ENCODE data around the gene RPP25L. TPM values are rescaled to one million over a fixed set of nuclear protein-coding genes. Genes with fewer than 3 reads are reported as not detected.

Gene RPP25L
- total and polyA plus RNA-seq, 9 of the 15 experiments (the other 6 are each of a cell fraction or from before 2014, with no cell fraction given) = 16.3 to 43.7 (median 29.0) TPM

DNA sequence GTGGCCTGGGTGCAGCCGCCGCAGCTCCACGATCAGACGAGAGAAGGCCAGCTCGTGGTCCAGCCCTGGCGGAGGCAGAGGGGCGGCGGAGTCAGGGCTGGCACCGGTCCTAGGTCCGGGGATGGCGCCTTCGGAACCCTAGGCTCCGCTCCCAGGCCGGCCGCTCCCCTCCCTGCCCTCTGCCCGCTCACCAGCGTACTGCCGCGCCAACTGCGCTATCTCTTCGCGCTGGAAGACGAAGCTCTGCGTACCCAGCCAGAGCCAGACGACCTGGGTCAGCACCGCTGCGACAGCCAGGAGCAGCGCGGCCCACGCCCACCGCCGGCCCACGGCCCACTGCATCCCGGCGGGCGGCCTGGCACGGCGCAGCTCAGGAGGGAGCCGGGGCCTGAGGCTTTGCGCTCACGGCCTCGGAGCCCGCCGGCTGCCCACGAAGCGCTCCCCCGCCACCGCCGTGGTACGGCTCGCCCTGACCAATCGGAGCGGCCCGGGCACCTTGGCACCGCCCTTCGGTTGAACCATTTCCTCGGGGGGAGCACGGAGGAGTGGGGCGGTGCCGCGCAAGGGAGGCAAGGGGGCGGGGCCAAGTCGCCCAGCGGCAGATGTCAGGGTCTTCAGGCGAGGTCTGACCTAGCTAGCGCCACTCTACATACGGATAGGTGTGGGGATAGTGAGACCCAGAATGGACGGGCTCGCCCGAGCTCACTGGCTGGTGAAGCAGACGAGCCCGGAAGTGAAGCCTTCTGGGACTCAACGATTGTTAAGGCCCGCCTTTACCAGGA, 25.6 kb upstream of the RPP25L start, which contains the start of gene SIGMAR1 (continued):
- TF ChIP-seq NFATC3 (IDR thresholded peaks at IDR 0.05) (peak; percentile 89), HNRNPLL (IDR thresholded peaks at IDR 0.05; ENCODE audit: low read depth, low read length, poor library complexity, severe bottlenecking) (peak; percentile 94), POLR2B (IDR thresholded peaks at IDR 0.05; ENCODE audit: low read depth, partially characterized antibody) (no peak), SNIP1 (IDR thresholded peaks at IDR 0.05; ENCODE audit: low read depth) (peak; percentile 23; the same call in 1 of the 2 replicates), TAF15 (IDR thresholded peaks at IDR 0.05; ENCODE audit: low read depth, low read length) (no peak), NR3C1 (CRISPR knock-in tag; IDR thresholded peaks at IDR 0.05) (0 out of 2 replicates have a peak, but pooled peaks have one; percentile 59), BCOR (IDR thresholded peaks at IDR 0.05) (no peak), HNRNPL (IDR thresholded peaks at IDR 0.05; ENCODE audit: low read depth, low read length) (peak; percentile 93), NFYB (IDR thresholded peaks at IDR 0.05; ENCODE audit: extremely low read depth, insufficient read length) (peak; percentile 60), SIN3B (IDR thresholded peaks at IDR 0.05; ENCODE audit: low read depth) (no peak), CHD4 (IDR thresholded peaks at IDR 0.05; ENCODE audit: insufficient read depth, insufficient replicate concordance, low read depth, low read length, poor library complexity, severe bottlenecking) (no peak), JUND (IDR thresholded peaks at IDR 0.05; ENCODE audit: borderline replicate concordance, low read depth, low read length) (peak; percentile 73), JUND (tag; IDR thresholded peaks at IDR 0.05; ENCODE audit: borderline replicate concordance, low read depth, low read length) (no peak), BHLHE40 (IDR thresholded peaks at IDR 0.05; ENCODE audit: low read length) (peak; percentile 76), XRCC5 (IDR thresholded peaks at IDR 0.05; ENCODE audit: low read depth, low read length) (no peak), C11orf30 (IDR thresholded peaks at IDR 0.05; ENCODE audit: low read depth) (no peak), ZBTB17 (CRISPR knock-in tag; IDR thresholded peaks at IDR 0.05) (no peak), RBM34 (IDR thresholded peaks at IDR 0.05; ENCODE audit: borderline replicate concordance, insufficient read depth, low read length) (no peak), HLTF (IDR thresholded peaks at IDR 0.05) (no peak), ZNF644 (tag; IDR thresholded peaks at IDR 0.05; ENCODE audit: low read depth) (no peak), ZNF347 (CRISPR knock-in tag; IDR thresholded peaks at IDR 0.05; ENCODE audit: low read depth) (no peak), SIN3A (IDR thresholded peaks at IDR 0.05; ENCODE audit: borderline replicate concordance in 2 of 2, control insufficient read depth in 1 of 2, low read depth in 2 of 2, low read length in 2 of 2) (no peak)
- TF ChIP-seq, protein P1, sequence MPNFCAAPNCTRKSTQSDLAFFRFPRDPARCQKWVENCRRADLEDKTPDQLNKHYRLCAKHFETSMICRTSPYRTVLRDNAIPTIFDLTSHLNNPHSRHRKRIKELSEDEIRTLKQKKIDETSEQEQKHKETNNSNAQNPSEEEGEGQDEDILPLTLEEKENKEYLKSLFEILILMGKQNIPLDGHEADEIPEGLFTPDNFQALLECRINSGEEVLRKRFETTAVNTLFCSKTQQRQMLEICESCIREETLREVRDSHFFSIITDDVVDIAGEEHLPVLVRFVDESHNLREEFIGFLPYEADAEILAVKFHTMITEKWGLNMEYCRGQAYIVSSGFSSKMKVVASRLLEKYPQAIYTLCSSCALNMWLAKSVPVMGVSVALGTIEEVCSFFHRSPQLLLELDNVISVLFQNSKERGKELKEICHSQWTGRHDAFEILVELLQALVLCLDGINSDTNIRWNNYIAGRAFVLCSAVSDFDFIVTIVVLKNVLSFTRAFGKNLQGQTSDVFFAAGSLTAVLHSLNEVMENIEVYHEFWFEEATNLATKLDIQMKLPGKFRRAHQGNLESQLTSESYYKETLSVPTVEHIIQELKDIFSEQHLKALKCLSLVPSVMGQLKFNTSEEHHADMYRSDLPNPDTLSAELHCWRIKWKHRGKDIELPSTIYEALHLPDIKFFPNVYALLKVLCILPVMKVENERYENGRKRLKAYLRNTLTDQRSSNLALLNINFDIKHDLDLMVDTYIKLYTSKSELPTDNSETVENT (CRISPR knock-in tag; IDR thresholded peaks at IDR 0.05) = no peak
- TF ChIP-seq, protein P2, sequence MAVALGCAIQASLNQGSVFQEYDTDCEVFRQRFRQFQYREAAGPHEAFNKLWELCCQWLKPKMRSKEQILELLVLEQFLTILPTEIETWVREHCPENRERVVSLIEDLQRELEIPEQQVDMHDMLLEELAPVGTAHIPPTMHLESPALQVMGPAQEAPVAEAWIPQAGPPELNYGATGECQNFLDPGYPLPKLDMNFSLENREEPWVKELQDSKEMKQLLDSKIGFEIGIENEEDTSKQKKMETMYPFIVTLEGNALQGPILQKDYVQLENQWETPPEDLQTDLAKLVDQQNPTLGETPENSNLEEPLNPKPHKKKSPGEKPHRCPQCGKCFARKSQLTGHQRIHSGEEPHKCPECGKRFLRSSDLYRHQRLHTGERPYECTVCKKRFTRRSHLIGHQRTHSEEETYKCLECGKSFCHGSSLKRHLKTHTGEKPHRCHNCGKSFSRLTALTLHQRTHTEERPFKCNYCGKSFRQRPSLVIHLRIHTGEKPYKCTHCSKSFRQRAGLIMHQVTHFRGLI (CRISPR knock-in tag; IDR thresholded peaks at IDR 0.05) = no peak
- TF ChIP-seq, protein P3, sequence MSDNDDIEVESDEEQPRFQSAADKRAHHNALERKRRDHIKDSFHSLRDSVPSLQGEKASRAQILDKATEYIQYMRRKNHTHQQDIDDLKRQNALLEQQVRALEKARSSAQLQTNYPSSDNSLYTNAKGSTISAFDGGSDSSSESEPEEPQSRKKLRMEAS (CRISPR knock-in tag; IDR thresholded peaks at IDR 0.05) = 0 out of 2 replicates have a peak, but pooled peaks have one; percentile 75

Data from K562 (cell line).